Psoas muscle (tissue), 8 donors: Measurements from ENCODE around the gene TBL1XR1. TPM values are rescaled to one million over a fixed set of nuclear protein-coding genes. Genes with fewer than 3 reads are reported as not detected.

Experiments used
- ATAC-seq, 4 donors: fragments of 200-7000 bp; cut with Tn5 transposase; one replicate each; pipeline ENCODE4 v1.9.1; 2020; ENCODE audit warnings: moderate library complexity in 3 of 4, mild to moderate bottlenecking in 2 of 4
- DNase-seq, 2 donors: peaks; one replicate each; pipeline ENCODE4 v3.0.0-alpha.2; 2020
- H3K27ac ChIP-seq: fragments of 200-600 bp; one replicate; pipeline ENCODE4 v1.8.0; 2022
- H3K27me3 ChIP-seq, 3 donors: fragments of 200-600 bp in 1 of 3; one replicate each; pipeline versions ENCODE4 v1.6.1 to v1.8.0; 2013 to 2022; ENCODE audit warnings: low read length in 2 of 3, mild to moderate bottlenecking in 2 of 3, moderate library complexity in 1 of 3; ENCODE audit not compliant: insufficient read depth in 3 of 3
- H3K36me3 ChIP-seq, 2 donors: fragments of 200-600 bp in 1 of 2; one replicate each; pipeline versions ENCODE4 v1.6.1 to v1.8.0; 2013 to 2022; ENCODE audit warnings: low read depth in 1 of 2, mild to moderate bottlenecking in 1 of 2, moderate library complexity in 1 of 2; ENCODE audit not compliant: insufficient read depth in 1 of 2
- H3K4me1 ChIP-seq: fragments of 200-600 bp; one replicate; pipeline ENCODE4 v1.8.0; 2022
- H3K4me3 ChIP-seq: fragments of 200-600 bp; one replicate; pipeline ENCODE4 v1.8.0; 2022; ENCODE audit warnings: mild to moderate bottlenecking
- H3K9me3 ChIP-seq: fragments of 200-600 bp; one replicate; pipeline ENCODE4 v1.8.0; 2022
- CTCF ChIP-seq: fragments of 200-600 bp; IDR thresholded peaks from one replicate; pipeline ENCODE4 v1.8.0; 2022; ENCODE audit warnings: antibody characterized with exemption
- WGBS, 3 donors: extraction: QIAGEN DNeasy Blood & Tissue Kit; methylation state at CpG; one replicate each; pipeline versions ENCODE4 v1.1.6 to v1.1.7; 2013; 5-methylcytosine and 5-hydroxymethylcytosine counted together
- intact Hi-C, 2 donors: fragments of 100-400 bp; cut with DNase I; formaldehyde crosslinking; loops; one replicate each; pipeline versions ENCODE4 v1.11.0 to v1.14.2; 2022
- polyA plus RNA-seq, 3 donors: library from polyadenylated mRNA; stranded (reverse); fragments of 200-250 nt; gene quantifications; one replicate each; pipeline ENCODE4 v1.2.3, GENCODE V29; 2013
- total RNA-seq, 4 donors: library from RNA; stranded (reverse); fragmentation: NEBNext Ultra II Directional in 2 of 4; extraction: Animal tissue kit (Norgen Biotek cat#: 25700) in 2 of 4; gene quantifications; one replicate each; pipeline versions ENCODE4 v1.2.1 to v1.2.4, GENCODE V29; 2021 to 2023
- donor health status: healthy with polysubstance abuse.
- donor health status: DM: no; HTN: no; CAD: no; lungs with moderate emphysema.
- donor health status: Bipolar disorder and iron deficiency.
- donor health status: healthy.
- donor health status: DM: yes; HTN: yes; CAD: no.
- donor health status: DM: no; HTN: no; CAD: no.
- donor health status: DM: no; HTN: no; CAD: no.
- donor health status: DM: yes; HTN: yes; CAD: no.

Gene TBL1XR1
- total and polyA plus RNA-seq, 7 donors: 7.3 to 97.4 (median 58.6) TPM

GRCh38 chr3:177134816-177135210 lies 62.5 kb downstream of the TBL1XR1 start:
- H3K27ac ChIP-seq: no peak overlapping the region
- WGBS, 3 donors: 82 to 91% (median 91%) methylated on average over 8 of the region's 8 CpGs
- ATAC-seq (no peak), DNase-seq (no peak)
- peaks cover 19% of the 10 kb centered on the region for H3K4me1 ChIP-seq
- H3K4me3 ChIP-seq: no peak overlapping the region
- no peaks in the 10 kb centered on the region for H3K27me3 ChIP-seq
- intact Hi-C loops: loop anchor here in 1 of 2 donors (5.0 kb wide), 1 partner anchor 52 kb away; no protein-coding TSS in a partner anchor
- H3K36me3 ChIP-seq: no peaks in the 10 kb centered on the region
- H3K9me3 ChIP-seq: no peaks in the 10 kb centered on the region
- TF ChIP-seq CTCF: no peak

GRCh38 chr3:177133860-177134815 lies 63.1 kb downstream of the TBL1XR1 start:
- intact Hi-C loops: loop anchor here in 1 of 2 donors (5.0 kb wide), 1 partner anchor 53 kb away; no protein-coding TSS in a partner anchor
- Histone ChIP-seq H3K9me3 (no peaks in the 10 kb centered on the region), H3K27me3 (no peaks in the 10 kb centered on the region), H3K36me3 (no peaks in the 10 kb centered on the region), H3K4me3 (no peak overlapping the region), H3K27ac (no peak overlapping the region), H3K4me1 (peaks cover 26% of the 10 kb centered on the region)
- WGBS, 3 donors: 69 to 76% (median 75%) methylated on average over 8 of the region's 8 CpGs
- no peak for DNase-seq
- no peak for TF ChIP-seq CTCF
- ATAC-seq: peak in 1 of 4 donors; percentile 38

GRCh38 chr3:177131927-177132636 lies 65.2 kb downstream of the TBL1XR1 start:
- no peak for DNase-seq
- Histone ChIP-seq H3K27ac (no peak overlapping the region), H3K9me3 (no peaks in the 10 kb centered on the region), H3K4me1 (peaks cover 28% of the 10 kb centered on the region), H3K36me3 (no peaks in the 10 kb centered on the region), H3K27me3 (no peaks in the 10 kb centered on the region), H3K4me3 (no peak overlapping the region)
- intact Hi-C loops: loop anchor here in 1 of 2 donors (5.0 kb wide), 1 partner anchor 55 kb away; no protein-coding TSS in a partner anchor
- ATAC-seq: no peak
- TF ChIP-seq CTCF: no peak
- WGBS, 3 donors: 68 to 76% (median 68%) methylated on average over 6 of the region's 6 CpGs

- Histone ChIP-seq H3K36me3 (no peaks in the 10 kb centered on the region), H3K27me3 (no peaks in the 10 kb centered on the region), H3K9me3 (no peaks in the 10 kb centered on the region), H3K27ac (no peak overlapping the region), H3K4me1 (peaks cover 59% of the 10 kb centered on the region), H3K4me3 (no peak overlapping the region)
- no peak for TF ChIP-seq CTCF
- ATAC-seq (no peak), DNase-seq (no peak)
- WGBS, 3 donors: 79 to 99% (median 90%) methylated on average over 2 of the region's 2 CpGs
- intact Hi-C loops: loop anchor here in 1 of 2 donors (10.0 kb wide), 1 partner anchor 58 kb away; no protein-coding TSS in a partner anchor
Measured at GRCh38 chr3:177127008-177127407, 70.3 kb downstream of the TBL1XR1 start.
